ENCODE measurements around the gene CLEC2L. TPM values are rescaled to one million over a fixed set of nuclear protein-coding genes. Genes with fewer than 3 reads are reported as not detected.

CLEC2L gene
- total and polyA plus RNA-seq, 2 of the 13 experiments (the other 11 are each of a cell fraction or from before 2014, with no cell fraction given), result 0.20 to 0.25 TPM

- TF ChIP-seq ZZZ3 (CRISPR knock-in tag; IDR thresholded peaks at IDR 0.05; ENCODE audit: borderline replicate concordance) (no peak), ZNF629 (CRISPR knock-in tag; conservative IDR thresholded peaks at IDR 0.05) (no peak), MBD4 (IDR thresholded peaks at IDR 0.05; ENCODE audit: borderline replicate concordance, low read length) (no peak), MZF1 (CRISPR knock-in tag; IDR thresholded peaks at IDR 0.05; ENCODE audit: borderline replicate concordance) (no peak), ZNF639 (CRISPR knock-in tag; conservative IDR thresholded peaks at IDR 0.05) (no peak), ZSCAN20 (CRISPR knock-in tag; IDR thresholded peaks at IDR 0.05; ENCODE audit: borderline replicate concordance) (no peak)
Observed at GRCh38 chr7:139525750-139526149, 2.3 kb downstream of the CLEC2L start (continued).

GRCh38 chr7:139526578-139527544 lies 3.4 kb downstream of the CLEC2L start:
- POLR2A ChIA-PET, result no interaction called here
- Histone ChIP-seq H3K4me1 (ENCODE audit: insufficient read depth, low read length) (peaks cover 5% of the 10 kb centered on the region; the same call in 1 of the 2 replicates), H3K27ac (ENCODE audit: extremely low read length, insufficient read depth, low read length) (no peak overlapping the region), H3K4me2 (ENCODE audit: low read depth, low read length) (no peak overlapping the region), H3K36me3 (replicated peaks in 1 of 2; ENCODE audit: control insufficient read depth in 1 of 2, insufficient read depth in 2 of 2, low read length in 2 of 2) (no peaks in the 10 kb centered on the region), H4K20me1 (ENCODE audit: insufficient read depth, low read length) (no peaks in the 10 kb centered on the region; the same call in 1 of the 2 replicates), H2AFZ (ENCODE audit: low read length) (no peak overlapping the region), H3K9me3 (ENCODE audit: low read length) (no peaks in the 10 kb centered on the region), H3K27me3 (ENCODE audit: control insufficient read depth in 1 of 2, insufficient read depth in 2 of 2, low read length in 2 of 2) (peaks cover 0 to 49% of the 10 kb centered on the region in 2 experiments; a peak in 4 of 5 replicates), H3K79me2 (ENCODE audit: insufficient read depth, low read length) (no peaks in the 10 kb centered on the region), H3K9ac (ENCODE audit: insufficient read depth, low read depth, low read length) (no peak overlapping the region), H3K4me3 (replicated peaks in 1 of 3; ENCODE audit: insufficient read depth in 1 of 3, low read depth in 2 of 3, low read length in 3 of 3) (no peak overlapping the region)
- ATAC-seq (peak; percentile 53), DNase-seq (ENCODE audit: low spot score) (no peak), FAIRE-seq (no peak)
- no TSS peak for BruUV-seq (replicated peaks)
- CTCF ChIA-PET (ENCODE audit: low intra/inter-chr PET ratio, low total read pairs), result no interaction called here
- in situ Hi-C loops (cut with HindIII; ENCODE audit: extremely low pct_ligation_motif_present, low pct_unique_long_range_greater_than_20kb), result no loop called here
- intact Hi-C loops (cut with micrococcal nuclease; ENCODE audit: unreplicated experiment), result no loop called here
- TF ChIP-seq CREB1 (IDR thresholded peaks at IDR 0.05) (no peak), CREB1 (CRISPR knock-in tag; IDR thresholded peaks at IDR 0.05) (no peak), HNF4A (CRISPR knock-in tag; IDR thresholded peaks at IDR 0.05) (peak; percentile 48)
- WGBS (ENCODE audit: low lambda C conversion rate), result 29% methylated on average over 8 of the region's 8 CpGs

All from HepG2 (cell line).